NB4 (cell line): Measurements from ENCODE around the gene MAP1B.

Experiments
- DNase-seq: peaks from one replicate; pipeline ENCODE4 v3.0.0; 2010; ENCODE audit warnings: low read depth
- H3K4me3 ChIP-seq: one replicate; pipeline ENCODE4 v1.5.1; 2011; ENCODE audit warnings: mild to moderate bottlenecking, low read depth, low read length, moderate library complexity
- CTCF ChIP-seq: IDR thresholded peaks from one replicate; pipeline ENCODE4 v1.5.1; 2012; ENCODE audit warnings: low read depth, low read length
- MYC ChIP-seq: IDR thresholded peaks from 2 replicates; pipeline ENCODE4 v1.6.1; 2011; ENCODE audit warnings: low read depth, low read length
- POLR2A ChIP-seq: IDR thresholded peaks from 2 replicates; pipeline ENCODE4 v1.6.1; 2011; ENCODE audit warnings: mild to moderate bottlenecking; ENCODE audit not compliant: insufficient read length; ENCODE audit errors: extremely low read depth
- TF ChIP-seq, protein P1 (sequence below): IDR thresholded peaks from 2 replicates; pipeline ENCODE4 v1.6.1; 2011; ENCODE audit warnings: low read depth, low read length

The MAP1B gene

GRCh38 chr5:72172786-72173185 is 65.5 kb downstream of the MAP1B start:
- TF ChIP-seq MYC, result no peak
- TF ChIP-seq POLR2A, result no peak
- TF ChIP-seq CTCF, result no peak
- TF ChIP-seq, protein P1, sequence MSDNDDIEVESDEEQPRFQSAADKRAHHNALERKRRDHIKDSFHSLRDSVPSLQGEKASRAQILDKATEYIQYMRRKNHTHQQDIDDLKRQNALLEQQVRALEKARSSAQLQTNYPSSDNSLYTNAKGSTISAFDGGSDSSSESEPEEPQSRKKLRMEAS, result no peak

DNA sequence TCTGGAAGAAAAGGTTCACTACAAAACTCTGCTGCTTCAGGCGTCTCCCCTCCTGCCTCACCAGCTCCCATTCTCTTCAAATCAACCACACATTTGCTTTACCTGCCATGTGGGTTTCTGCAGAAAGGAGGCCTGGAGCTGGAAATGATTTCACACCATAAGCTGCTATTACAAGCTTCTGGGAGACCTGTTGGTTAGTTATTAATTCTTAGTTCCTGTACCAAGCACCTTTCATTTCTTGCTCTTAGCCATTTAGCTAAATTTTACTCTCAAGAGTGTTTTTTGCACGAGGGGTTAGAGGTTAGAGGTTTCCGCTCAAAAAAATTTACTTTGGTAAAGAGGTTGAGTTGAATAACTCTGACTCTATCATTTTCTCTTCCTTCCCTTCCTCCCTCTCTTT is 70.3 kb downstream of the MAP1B start:
- no peak for DNase-seq
- H3K4me3 ChIP-seq, result no peak overlapping the region
- TF ChIP-seq CTCF (no peak), MYC (no peak), POLR2A (no peak)
- TF ChIP-seq, protein P1, result no peak

More at GRCh38 chr5:72172786-72173185, 65.5 kb downstream of the MAP1B start:
- H3K4me3 ChIP-seq, result no peak overlapping the region
- no peak for DNase-seq

GRCh38 chr5:72179028-72179815 is 71.9 kb downstream of the MAP1B start:
- H3K4me3 ChIP-seq, result no peak overlapping the region
- TF ChIP-seq CTCF, result no peak
- TF ChIP-seq MYC, result no peak
- TF ChIP-seq, protein P1, result no peak
- TF ChIP-seq POLR2A, result no peak
- no peak for DNase-seq

DNA sequence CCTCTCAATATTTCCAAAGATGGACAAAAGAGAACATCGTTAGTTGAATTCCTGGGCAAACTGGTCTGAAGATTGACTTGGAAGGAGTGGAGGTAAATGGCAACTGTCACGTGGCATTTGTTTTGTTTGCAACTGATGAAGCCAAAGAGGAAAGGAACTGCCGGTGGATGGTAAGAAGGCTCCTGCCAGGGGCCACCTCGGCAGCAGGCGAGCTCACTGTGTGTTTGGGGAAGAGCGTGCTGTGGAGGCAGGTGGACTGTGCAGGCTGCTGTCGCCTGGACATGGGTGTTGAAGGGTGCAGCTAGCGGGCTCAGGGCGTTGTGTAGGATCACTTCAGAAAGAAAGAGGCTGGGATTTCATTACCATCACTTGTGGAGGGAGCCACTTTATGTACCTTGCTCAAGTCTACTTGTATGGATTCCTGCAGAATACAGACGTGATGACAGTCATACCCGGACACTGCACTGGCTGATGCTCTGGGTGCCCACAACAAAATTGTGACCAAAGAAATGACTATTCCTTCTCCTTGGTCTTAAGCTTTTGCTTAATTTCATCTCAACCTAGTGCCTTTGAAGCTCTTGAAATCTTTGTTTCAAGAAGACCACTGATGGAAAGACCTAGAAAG is 72.7 kb downstream of the MAP1B start:
- DNase-seq, result no peak
- no peak overlapping the region for H3K4me3 ChIP-seq
- no peak for TF ChIP-seq MYC
- no peak for TF ChIP-seq POLR2A
- TF ChIP-seq CTCF, result no peak
- TF ChIP-seq, protein P1, result no peak

DNA sequence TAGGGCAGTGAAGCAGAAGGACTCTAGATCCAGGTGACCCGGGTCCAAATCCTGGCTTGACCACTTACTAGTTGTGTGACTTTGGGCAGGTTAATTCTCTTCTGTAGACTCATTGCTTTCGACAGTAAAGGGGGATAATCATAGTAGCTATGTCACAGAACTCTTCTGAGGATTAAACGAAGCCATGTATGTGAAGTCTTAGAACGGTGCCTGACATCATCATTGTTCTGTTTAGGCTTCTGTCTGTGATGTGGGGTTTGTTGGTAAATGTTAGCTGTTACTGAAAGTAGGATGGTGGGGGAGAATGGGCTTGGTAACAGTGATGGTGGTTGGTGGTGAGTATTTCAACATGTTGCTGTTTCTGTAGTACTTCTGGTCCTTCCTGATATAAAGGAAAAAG is 73.7 kb downstream of the MAP1B start:
- no peak overlapping the region for H3K4me3 ChIP-seq
- TF ChIP-seq POLR2A (no peak), MYC (no peak), CTCF (no peak)
- TF ChIP-seq, protein P1, result no peak
- no peak for DNase-seq
